Measurements from ENCODE around the gene SLC27A5.

The SLC27A5 gene

GRCh38 chr19:58521651-58522050, 9.9 kb upstream of the SLC27A5 start:
- no peak for TF ChIP-seq CTCF (IDR thresholded peaks at IDR 0.05; ENCODE audit: extremely low read depth, missing control alignments)

GRCh38 chr19:58520257-58520599, 8.4 kb upstream of the SLC27A5 start:
- no peak for DNase-seq (ENCODE audit: low spot score)
- TF ChIP-seq CTCF (IDR thresholded peaks at IDR 0.05; ENCODE audit: extremely low read depth, missing control alignments): no peak

More at GRCh38 chr19:58521651-58522050, 9.9 kb upstream of the SLC27A5 start:
- no peak for DNase-seq (ENCODE audit: low spot score)

GRCh38 chr19:58519355-58520256, 7.8 kb upstream of the SLC27A5 start, which contains the start of gene ZBTB45:
Gene ZBTB45 (minus strand): TSS chr19:58519810. CDS start chr19:58517673, 2,137 bp downstream.
- DNase-seq (ENCODE audit: low spot score): peak; percentile 91
- TF ChIP-seq CTCF (IDR thresholded peaks at IDR 0.05; ENCODE audit: extremely low read depth, missing control alignments): peak; percentile 79

- peak; percentile 46 for TF ChIP-seq CTCF (IDR thresholded peaks at IDR 0.05; ENCODE audit: extremely low read depth, missing control alignments)
- DNase-seq (ENCODE audit: low spot score): peak; percentile 67
These were observed 7.2 kb upstream of the SLC27A5 start for GRCh38 chr19:58519087-58519354.

- DNase-seq (ENCODE audit: low spot score): no peak
- TF ChIP-seq CTCF (IDR thresholded peaks at IDR 0.05; ENCODE audit: extremely low read depth, missing control alignments): no peak
These were observed 6.7 kb upstream of the SLC27A5 start for GRCh38 chr19:58518256-58519086.

GRCh38 chr19:58516964-58517833, 5.4 kb upstream of the SLC27A5 start:
- TF ChIP-seq CTCF (IDR thresholded peaks at IDR 0.05; ENCODE audit: extremely low read depth, missing control alignments): no peak
- DNase-seq (ENCODE audit: low spot score): no peak
